Measurements from ENCODE around the gene PI4K2B. TPM values are rescaled to one million over a fixed set of nuclear protein-coding genes. Genes with fewer than 3 reads are reported as not detected.

Gene PI4K2B
- total RNA-seq, 1 experiment from 2014 or later = 10.3 TPM

- no peaks in the 10 kb centered on the region for H3K23me2 ChIP-seq (ENCODE audit: insufficient read length, low read depth, low read length, poor library complexity, severe bottlenecking)
- H3K79me2 ChIP-seq (ENCODE audit: insufficient read depth, low read length) = no peaks in the 10 kb centered on the region
- H4K8ac ChIP-seq (replicated peaks; ENCODE audit: insufficient read length, low read depth, low read length) = peak within 1 kb of the TSS; percentile 14
- no peak within 1 kb of the TSS for H2BK20ac ChIP-seq (ENCODE audit: low read depth, low read length, poor library complexity, severe bottlenecking)
- H4K20me1 ChIP-seq (ENCODE audit: control insufficient read depth, insufficient read depth, insufficient read length) = no peaks in the 10 kb centered on the region
- peak within 1 kb of the TSS; percentile 98 for H3K18ac ChIP-seq (ENCODE audit: insufficient read length, low read depth, low read length)
- H3T11ph ChIP-seq (ENCODE audit: low read length) = no peak within 1 kb of the TSS
- DNase-seq = peak; percentile 86
- peaks cover 4 to 12% (median 9%) of the 10 kb centered on the region in 3 experiments; a peak in 5 of 7 replicates for H3K36me3 Mint-ChIP-seq (ENCODE audit: insufficient read depth in 1 of 3, low read depth in 3 of 3)
- H3K9ac ChIP-seq (ENCODE audit: extremely low read depth, insufficient read length, low read length) = peak within 1 kb of the TSS; percentile 96
- no peaks in the 10 kb centered on the region for H3K4me1 ChIP-seq (ENCODE audit: insufficient read depth, low read length)
- H3K27ac Mint-ChIP-seq = peak within 1 kb of the TSS; percentile 99
- H3K23ac ChIP-seq (ENCODE audit: insufficient read length, low read depth, low read length) = no peak within 1 kb of the TSS
- H4K5ac ChIP-seq (ENCODE audit: insufficient read length, low read depth, low read length) = peak within 1 kb of the TSS; percentile 63
- H3K27me3 Mint-ChIP-seq (ENCODE audit: low read depth) = peaks cover 3% of the 10 kb centered on the region
- no peaks in the 10 kb centered on the region for H3K9me3 ChIP-seq (ENCODE audit: control insufficient read depth, low read depth, low read length)
- H2BK15ac ChIP-seq (ENCODE audit: low read depth, low read length) = no peak within 1 kb of the TSS
- no peak within 1 kb of the TSS for H2BK5ac ChIP-seq (ENCODE audit: insufficient read length, low read length)
- peak within 1 kb of the TSS; percentile 72 for H3K27ac ChIP-seq (ENCODE audit: insufficient read length, low read depth, low read length)
- H3K4me1 Mint-ChIP-seq = peaks cover 6 to 9% of the 10 kb centered on the region in 2 experiments
- H2AFZ ChIP-seq (ENCODE audit: low read length) = peak within 1 kb of the TSS; percentile 49
- H3K4ac ChIP-seq (ENCODE audit: low read depth, low read length) = no peak within 1 kb of the TSS
- H3K4me3 Mint-ChIP-seq = peak within 1 kb of the TSS; percentile 94 to 98
- peak within 1 kb of the TSS; percentile 76 for H3K4me2 ChIP-seq (ENCODE audit: insufficient read depth, insufficient read length, low read length)
- WGBS (ENCODE audit: extremely low coverage, insufficient read length, low lambda C conversion rate) = no CpG with 5 or more reads among the region's 40 CpGs
- no peak within 1 kb of the TSS for H2BK12ac ChIP-seq (ENCODE audit: insufficient read length, low read depth, low read length)
- no peaks in the 10 kb centered on the region for H3K79me1 ChIP-seq (ENCODE audit: insufficient read depth, low read depth, low read length, poor library complexity, severe bottlenecking)
- H3K14ac ChIP-seq (ENCODE audit: insufficient read depth, low read length) = peak within 1 kb of the TSS; percentile 99
- H2BK120ac ChIP-seq (ENCODE audit: low read depth, low read length, poor library complexity, severe bottlenecking) = no peak within 1 kb of the TSS
- TF ChIP-seq CTCF (conservative IDR thresholded peaks at IDR 0.05) = peak; percentile 100
- H3K9me3 Mint-ChIP-seq = peaks cover 0 to 4% of the 10 kb centered on the region in 2 experiments; a peak in 2 of 5 replicates
- no peak within 1 kb of the TSS for H2AK5ac ChIP-seq (ENCODE audit: insufficient read length, low read length)
- H3K27me3 ChIP-seq (ENCODE audit: insufficient read depth, low read length) = no peaks in the 10 kb centered on the region
- H4K91ac ChIP-seq (ENCODE audit: insufficient read length, low read depth, low read length) = no peak within 1 kb of the TSS
- H3K56ac ChIP-seq (ENCODE audit: insufficient read length, low read depth, low read length) = no peak within 1 kb of the TSS
These were observed 78.8 kb downstream of the PI4K2B start, which contains the start of gene ZCCHC4 for GRCh38 chr4:25312496-25313200. Gene ZCCHC4, plus strand, starts transcription at chr4:25312774. Its CDS starts 36 bp downstream, at chr4:25312810.

Data from H9 (cell line).